Fibroblast of upper back skin (primary cell): ENCODE measurements around the gene AHRR.
"Not testable (repeated sequence)": the region's sequence is repeated elsewhere in the genome, so short reads cannot be mapped to it uniquely, and the experiment has no call there.

Source experiments
- DNase-seq: peaks from one replicate; pipeline ENCODE4 v3.0.0-alpha.2; 2013

The AHRR gene

DNA sequence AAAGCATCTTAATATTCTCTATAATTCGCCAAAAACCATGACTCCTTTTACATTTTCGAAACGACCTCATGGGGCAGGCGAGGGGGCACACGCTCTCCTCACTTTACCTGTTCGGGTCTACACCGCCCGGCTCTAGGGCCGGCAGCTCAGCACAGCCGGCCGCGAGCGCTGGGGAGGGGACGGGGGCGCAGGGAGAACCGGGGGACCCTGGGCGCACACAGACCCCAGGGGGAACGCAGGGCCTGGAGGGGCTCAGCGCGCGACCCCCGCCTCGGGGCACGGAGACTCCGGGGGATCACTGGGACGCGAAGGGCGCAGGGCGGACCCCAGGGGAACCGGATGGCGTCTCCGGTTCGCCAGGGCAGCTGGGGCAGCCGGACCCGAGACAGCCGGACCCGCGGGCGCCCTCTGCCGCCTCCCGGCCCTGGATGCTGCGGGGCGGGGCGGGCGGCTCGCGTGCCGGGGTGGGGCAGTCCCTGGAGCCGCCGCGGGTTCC lies at the start of gene AHRR:
Gene AHRR, plus strand, starts transcription at position 485 of the 496 bp plus-strand sequence. CDS start 22,189 bp downstream, outside the sequence.
- peak; percentile 61 for DNase-seq

DNA sequence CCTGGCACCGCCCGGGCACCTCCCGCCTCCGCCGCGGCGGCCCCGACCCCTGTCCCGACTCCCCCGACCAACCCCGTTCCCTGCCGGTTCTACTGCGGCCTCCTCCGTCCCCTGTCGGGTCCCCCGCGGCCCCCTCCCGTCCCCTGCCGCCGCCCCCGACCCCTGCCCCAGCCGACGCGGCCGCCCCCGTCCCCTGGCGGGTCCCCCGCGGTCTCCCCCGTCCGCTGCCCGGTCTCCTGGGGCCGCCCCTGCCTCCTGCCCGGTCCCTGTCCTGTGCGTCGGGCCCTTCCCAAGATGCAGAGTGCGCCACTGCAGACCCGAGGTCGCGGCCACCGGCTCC lies 49.7 kb upstream of the AHRR start:
- not testable (repeated sequence) for DNase-seq

DNA sequence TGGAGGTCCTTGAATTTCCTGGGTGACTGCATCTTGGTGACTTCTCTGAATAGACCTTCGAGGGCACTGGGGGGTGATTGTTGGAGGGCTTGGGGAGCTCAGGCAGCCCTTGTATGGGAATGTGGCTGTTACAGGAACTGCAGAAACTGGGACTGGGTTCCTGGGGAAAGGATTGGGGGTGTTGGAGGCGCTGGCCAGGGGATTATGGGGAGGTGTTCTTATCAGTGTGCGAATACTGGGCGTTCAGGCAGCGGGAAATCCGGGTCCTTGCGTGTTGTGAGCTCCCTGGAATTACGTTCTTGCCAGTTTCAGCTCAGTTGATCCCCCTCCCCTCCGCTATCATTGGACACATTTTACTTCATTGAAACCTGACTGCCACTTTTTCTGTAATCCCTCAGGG lies 48.4 kb upstream of the AHRR start:
- DNase-seq: not testable (repeated sequence)

DNA sequence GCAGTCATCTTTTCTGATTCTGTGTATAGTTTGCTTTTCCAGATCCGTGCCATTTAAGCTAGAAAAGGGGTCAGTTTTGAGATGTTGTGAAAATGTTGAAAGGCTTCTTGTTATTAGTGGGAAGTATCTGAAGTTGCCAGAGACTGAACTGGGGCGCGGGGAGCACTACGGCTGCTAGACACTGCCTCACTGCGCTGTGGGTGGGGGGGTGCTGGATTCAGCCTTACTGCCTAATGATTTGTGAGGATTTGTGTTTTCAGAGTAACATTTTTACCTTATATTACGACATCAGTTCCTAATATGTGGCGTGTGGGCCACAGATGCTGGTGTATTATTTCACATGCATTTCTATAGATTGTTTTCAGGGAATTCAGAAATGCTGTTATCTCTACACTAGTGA lies 48.0 kb upstream of the AHRR start:
- DNase-seq: not testable (repeated sequence)

DNA sequence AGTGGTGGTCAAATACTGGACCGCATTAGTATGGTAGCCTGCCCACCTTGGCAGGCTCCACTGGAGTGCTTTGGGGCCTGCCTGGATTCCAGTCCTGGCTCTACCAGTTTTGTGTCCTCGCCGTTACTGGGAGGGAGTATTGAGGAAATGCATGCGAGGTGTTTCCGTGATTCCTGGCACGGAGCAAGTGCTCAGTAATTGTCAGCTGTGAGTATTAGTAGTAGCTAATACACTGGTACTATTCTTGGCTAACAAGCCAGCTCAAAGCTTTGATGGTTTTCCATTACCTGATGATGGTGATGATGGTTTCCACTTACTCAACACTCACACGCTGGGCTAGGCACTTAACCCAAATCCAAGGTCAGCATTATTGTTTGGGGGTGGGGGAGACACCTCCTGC lies 47.2 kb upstream of the AHRR start:
- not testable (repeated sequence) for DNase-seq

DNA sequence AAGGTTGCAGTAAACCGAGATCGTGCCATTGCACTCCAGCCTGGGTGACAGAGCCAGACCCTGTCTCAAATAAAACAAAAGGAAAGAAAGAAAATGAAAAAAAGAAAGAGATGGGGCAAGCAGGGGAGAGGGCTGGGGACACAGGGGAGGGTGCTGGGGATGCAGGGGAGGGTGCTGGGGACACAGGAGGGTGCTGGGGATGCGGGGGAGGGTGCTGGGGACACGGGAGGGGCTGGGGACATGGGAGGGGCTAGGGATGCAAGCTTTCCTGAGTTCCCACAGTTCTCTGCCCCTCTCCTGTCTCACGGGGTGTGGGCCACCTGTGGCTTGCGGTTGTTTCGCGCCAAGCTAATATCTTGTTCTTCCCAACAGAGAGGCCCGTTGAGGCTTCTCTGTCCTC lies 42.9 kb upstream of the AHRR start:
- DNase-seq: no peak

DNA sequence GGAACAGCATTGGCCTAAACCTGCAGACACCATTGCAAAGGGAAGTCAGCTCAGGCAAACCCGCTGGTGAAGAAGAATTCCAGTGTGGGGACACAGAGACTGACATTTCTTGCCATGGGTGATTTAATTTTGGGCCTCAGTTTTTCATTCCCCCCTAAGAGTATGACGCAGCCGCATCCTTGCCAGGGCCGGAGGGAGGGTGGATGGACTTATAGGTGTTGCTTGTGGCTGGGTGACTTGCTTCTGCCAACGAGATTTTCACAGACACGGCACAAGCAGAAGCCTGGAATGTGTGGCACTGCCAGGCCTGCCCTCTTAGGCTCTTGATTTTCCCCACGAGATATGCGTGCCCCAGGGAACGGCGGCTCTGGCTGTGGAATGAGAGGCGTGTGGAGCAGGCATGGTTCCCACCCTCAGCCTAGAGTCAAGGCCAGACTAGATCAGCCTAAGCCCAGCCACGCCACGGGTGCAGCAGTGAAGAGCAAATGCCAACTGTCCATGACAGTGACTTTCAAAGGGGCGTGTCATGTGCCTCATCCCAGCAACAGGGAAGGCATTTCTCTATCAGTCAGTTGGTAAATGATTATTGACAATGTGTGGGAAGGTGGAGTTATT lies 42.4 kb upstream of the AHRR start:
- not testable (repeated sequence) for DNase-seq

DNA sequence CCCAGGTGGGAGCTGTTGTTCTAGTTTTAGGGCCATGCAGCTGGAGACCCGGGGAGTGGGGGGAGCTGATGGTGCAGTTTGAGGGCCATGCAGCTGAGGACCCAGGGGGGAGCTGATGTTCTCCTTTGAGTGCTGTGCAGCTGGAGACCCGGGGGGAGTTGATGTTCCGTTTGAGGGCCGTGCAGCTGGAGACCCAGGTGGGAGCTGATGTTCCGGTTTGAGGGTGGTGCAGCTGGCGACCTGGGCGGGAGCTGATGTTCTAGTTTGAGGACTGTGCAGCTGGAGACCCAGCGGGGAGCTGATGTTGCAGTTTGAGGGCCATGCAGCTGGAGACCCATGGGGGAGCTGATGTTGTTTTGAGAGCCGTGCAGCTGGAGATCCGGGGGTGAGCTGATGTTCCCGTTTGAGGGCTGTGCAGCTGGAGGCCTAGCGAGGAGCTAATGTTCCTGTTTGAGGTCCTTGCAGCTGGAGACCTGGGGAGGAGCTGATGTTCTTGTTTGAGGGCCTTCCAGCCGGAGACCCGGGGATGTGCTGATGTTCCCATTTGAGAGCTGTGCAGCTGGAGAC lies 35.4 kb upstream of the AHRR start:
- no peak for DNase-seq

DNA sequence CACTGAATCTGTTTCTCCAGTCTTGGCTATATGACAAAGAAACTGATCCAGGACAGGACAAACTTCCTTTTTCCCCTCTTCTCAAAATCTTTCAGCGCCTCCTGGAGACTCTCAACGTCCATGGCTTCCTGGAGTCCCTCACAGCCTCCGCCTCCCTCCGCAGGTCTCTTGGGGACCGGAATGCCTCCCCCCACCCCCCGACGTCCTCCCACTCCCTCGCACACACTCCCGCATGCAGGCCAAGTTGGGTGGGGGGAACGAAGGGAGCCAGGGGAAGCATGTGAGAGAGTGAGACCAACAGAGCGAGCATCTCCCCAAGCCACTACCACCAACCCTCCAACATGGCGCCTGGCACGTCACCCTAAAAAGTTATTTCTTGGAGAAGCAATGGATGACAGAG lies 31.3 kb upstream of the AHRR start:
- not testable (repeated sequence) for DNase-seq

DNA sequence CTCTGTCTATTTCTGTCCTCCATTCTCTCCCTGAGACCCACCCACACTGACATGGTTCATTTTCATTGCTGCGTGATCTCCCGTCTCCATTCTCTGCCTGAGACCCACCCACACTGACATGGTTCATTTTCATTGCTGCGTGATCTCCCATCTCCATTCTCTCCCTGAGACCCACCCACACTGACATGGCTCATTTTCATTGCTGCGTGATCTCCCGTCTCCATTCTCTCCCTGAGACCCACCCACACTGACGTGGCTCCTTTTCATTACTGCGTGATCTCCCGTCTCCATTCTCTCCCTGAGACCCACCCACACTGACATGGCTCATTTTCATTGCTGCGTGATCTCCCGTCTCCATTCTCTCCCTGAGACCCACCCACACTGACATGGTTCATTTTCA lies 30.2 kb upstream of the AHRR start:
- not testable (repeated sequence) for DNase-seq

DNA sequence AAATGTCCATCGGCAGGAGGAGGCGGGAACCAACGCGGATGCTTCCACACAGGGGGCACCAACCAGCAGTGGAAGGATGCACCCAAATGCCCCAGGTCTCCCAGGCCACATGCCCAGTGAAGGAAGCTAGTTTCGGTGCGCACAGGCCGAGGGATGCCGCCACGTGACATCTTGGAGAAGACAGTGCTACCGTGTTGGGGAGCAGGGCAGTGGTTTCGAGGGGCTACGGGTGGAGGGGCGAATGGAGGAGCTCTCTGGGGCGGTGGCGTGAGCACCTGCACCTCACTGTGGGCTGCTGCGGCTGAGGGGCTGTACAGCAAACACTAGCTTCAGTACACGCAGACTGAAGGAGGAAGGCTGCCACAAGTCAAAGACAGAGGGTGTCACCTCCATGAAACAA lies 26.7 kb upstream of the AHRR start:
- not testable (repeated sequence) for DNase-seq

DNA sequence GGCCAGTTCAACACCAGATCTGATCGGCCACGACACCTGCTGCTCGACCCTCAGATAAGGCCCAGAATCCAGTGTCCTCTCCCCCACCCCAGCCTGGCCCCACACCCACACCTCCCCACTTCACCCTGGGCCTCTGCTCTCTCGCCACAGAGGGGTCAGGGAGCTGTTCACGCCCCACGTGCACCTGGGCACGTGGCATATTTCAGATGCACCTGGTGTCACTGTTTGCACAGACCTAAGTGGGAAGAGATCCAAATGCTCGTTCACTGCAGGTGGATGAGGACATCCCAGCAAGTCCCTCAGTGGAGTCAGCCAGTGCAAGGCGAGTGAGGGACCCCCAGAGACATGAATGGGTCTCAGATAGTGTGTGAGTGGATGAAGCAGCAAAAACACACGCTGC lies 25.3 kb upstream of the AHRR start:
- not testable (repeated sequence) for DNase-seq

DNA sequence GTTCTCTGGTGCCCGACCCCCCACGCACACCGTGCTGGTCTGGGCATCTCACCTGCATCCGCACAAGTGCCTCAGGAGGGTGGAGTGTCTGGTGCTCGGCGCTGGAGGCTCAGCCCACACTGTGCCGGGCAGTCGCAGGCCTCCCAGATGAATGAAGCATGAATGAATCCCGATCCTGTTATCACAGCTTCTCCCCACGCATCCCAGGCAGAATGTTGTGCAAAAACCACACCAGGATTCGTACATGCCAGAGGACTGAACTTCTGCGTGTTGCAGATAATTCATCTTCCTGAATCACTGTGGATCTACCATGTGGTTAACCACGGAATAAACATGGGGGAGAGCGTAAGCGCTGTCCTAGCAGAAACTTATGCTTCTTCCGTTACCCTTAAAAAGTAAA lies 24.6 kb upstream of the AHRR start:
- peak; percentile 82 for DNase-seq

DNA sequence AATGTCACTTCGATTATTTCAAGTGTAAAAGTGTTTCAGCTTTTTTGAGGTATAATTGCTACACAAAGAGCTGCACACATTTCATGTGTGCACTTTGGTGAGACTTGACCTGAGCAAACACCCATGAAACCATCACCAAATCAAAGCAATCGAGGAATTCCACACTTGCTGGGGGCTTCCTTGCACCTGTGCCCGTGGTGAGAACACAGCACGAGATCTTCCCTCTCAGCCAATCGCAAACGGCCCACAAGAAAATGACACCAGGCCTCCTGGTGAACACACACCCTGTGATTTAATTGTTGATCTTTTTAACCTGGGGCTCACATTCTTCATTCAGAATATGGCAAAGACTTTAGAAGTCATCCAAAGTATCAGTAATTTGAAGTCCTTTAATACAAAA lies 24.1 kb upstream of the AHRR start:
- DNase-seq: not testable (repeated sequence)

DNA sequence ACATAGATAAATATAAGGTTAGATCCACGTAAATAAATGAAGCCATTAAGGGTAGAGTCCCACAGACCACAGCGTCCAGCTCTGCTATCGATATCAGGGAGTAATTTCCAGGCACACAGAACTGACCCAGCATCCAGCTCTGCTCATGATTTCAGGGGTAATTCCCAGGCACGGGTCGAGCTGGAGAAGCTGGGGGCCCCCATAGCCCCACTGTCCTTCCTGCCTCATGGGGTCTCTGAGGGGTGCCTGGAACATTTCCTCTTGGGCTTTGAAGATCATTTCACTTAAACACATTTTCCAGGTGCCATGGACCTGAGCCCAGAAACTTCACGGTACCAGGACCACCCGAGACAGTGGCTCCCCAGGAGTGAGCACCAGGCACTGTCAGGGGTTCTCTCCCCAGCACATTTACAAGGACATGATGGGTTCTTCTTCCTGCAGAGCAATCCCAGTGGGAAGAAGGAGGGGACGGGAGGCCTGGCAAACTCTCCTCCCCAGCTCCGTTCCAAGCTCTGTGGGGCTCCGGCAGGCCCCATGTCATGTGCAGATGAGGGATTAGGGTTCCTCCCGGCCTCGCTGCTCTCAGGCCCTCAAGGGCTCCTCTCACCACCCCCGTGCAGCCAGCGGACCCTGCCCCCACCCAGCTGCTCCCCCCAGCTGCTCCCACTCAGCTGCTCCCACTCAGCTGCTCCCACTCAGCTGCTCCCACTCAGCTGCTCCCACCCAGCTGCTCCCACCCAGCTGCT lies 23.4 kb upstream of the AHRR start:
- DNase-seq: not testable (repeated sequence)

DNA sequence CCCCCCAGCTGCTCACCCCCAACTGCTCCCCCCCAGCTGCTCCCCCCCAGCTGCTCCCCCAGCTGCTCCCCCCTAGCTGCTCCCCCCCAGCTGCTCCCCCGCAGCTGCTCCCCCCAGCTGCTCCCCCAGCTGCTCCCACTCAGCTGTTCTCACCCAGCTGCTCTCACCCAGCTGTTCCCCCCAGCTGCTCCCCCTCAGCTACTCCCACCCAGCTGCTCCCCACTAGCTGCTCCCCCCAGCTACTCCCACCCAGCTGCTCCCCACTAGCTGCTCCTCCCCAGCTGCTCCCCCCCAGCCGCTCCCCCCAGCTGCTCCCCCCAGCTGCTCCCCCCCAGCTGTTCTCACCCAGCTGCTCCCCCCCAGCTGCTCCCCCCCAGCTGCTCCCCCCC lies 22.8 kb upstream of the AHRR start:
- DNase-seq: no peak

DNA sequence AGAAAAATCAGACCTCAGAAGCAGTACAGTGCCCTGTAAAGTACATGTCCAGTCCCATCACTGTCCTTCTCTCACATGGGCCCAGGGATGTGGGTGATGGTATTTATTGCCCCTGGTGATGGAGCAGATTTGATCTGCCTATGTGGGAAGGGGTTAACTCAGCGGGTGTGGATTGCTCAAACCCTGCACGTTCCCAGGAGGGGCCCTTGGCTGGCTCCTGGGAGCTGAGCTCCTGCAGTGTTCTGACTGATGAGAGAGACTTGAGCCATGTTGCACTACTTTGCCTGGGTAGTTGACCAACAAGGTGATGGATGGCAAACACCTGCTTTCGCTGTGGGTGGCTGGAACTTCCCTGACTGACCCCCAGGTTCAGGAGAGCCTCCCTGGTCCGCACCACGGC lies 21.6 kb upstream of the AHRR start:
- not testable (repeated sequence) for DNase-seq

DNA sequence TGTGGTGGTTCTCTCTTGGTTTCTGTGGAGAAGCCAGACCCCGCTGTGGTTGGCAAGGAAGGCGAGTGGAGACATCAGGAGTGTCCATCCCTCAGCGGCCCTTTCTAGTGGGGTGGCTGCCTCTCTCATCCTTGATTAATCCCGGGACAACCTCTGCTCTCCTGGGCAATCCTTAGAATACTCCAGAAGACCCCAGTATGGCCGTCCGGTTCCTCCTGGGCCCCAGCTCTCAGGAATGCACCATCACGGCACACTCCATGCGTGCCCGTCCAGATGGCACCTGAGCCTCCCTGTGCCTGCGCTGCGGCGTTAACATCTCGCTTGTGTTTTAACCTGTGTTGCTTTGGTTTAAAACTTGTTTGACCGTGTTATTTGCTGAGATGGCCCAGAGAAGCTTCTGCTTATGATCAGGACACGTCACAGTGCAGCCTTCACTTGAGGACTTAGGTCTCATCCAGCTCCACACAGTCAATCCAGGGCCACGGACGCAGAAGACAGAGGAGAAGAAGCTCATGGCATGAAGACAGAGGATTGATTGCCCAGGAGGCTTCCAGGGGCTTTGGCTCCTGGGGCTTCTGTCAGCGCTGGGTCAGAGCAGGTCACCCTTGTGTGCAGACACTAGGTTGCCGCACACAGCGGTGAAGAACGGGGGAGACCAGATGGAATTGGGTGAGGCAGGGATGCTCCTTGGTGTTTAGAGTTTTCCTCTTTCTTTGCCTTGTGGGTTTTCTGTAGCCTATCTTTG lies 20.7 kb upstream of the AHRR start:
- not testable (repeated sequence) for DNase-seq

DNA sequence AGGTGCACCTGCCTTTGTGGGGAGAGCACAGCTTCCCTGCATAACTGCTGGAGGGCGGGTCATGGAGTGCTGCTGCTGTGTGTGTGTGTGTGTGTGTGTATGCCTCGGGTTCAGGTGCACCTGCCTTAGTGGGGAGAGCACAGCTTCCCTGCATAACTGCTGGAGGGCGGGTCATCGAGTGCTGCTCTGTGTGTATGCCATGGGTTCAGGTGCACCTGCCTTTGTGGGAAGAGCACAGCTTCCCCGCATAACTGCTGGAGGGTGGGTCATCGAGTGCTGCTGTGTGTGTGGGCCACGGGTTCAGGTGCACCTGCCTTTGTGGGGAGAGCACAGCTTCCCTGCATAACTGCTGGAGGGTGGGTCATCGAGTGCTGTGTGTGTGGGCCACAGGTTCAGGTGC lies 19.1 kb upstream of the AHRR start:
- DNase-seq: not testable (repeated sequence)

DNA sequence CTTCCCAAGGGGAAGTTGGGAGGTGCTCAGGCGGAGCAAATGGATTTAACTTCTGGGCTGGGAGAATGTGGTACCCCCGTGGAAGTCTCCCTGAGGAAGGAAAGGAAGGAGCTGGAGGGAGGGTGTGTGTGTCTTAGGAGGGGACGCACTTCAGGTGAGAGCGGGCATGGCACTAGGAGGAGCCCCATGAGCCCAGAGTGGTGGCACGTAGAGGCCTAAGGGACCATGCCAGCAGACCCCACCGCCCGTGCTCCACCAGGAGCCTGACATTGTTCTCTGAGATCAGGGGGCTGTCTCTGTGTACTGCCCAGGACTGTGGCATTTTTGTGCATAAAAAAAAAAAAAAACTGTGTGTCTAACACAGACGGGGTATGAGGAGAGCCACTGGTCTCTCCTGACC lies 18.5 kb upstream of the AHRR start:
- DNase-seq: no peak

DNA sequence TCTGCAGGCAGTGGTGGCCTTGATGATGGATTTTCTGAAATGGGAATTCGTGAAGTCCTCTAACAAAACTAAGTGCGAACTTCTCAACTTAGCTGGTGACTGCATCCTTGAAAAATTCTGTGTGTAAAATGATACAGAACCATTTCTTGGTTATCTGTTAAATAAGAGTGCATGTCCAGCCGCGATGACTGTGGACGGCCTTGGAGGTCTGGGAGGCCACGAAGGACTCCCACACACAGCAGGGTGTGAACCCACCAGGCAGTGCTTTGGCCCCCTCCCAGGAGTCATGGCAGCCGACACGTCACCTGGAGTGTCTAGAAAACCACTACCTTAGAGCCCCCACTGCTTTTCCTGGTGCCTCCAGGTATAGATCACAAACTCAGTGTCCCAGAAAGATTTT lies 17.8 kb upstream of the AHRR start:
- not testable (repeated sequence) for DNase-seq

DNA sequence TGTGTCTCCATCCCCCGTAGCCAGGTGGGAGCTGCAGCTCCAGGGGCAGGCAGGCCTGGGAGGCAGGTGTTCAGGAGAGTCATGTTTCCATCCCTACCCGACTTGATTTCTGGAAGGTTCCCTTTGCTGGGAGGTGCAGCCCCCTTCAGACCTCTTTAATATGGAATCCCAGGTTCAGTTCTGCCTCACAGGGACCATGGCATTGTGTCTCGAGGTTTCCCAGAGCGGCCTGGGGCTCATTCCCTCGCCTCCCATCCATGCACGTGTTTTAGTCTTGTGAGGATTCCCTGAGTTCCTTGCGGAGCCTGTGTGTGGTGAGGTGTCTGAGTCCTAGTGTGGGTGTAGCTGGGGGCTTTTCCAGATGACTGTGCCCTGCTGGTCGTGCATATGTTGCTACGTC lies 16.5 kb upstream of the AHRR start:
- no peak for DNase-seq

DNA sequence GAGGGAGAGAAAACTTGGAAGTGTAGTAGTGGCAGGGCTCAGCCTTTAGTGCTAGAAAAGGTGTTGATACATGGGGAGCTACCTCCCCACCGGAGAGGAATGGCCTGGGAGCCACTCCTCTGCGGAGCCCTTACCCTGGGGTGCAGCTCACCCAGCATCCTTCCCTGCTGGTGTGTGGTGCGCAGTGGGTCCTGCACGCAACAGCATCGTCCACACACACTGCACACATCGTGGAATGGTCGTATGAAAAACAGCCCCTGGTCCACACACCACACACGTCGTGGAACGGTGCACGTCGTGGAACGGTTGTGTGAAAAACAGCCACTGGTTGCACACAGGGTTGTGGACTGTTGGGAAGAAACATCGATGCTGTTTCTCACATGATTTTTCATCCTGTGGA lies 16.1 kb upstream of the AHRR start:
- no peak for DNase-seq
